Stimulated activated CD8-positive, alpha-beta memory T cell treated with anti-CD3 and anti-CD28 coated beads, Interleukin-4, amount 100 ng/mL, for 24 hours (primary cell): Measurements from ENCODE around the gene INO80E.

Experiments used
- DNase-seq: peaks from one replicate; pipeline ENCODE4 v3.0.0-alpha.2; 2020; ENCODE audit warnings: low read depth

The INO80E gene

GRCh38 chr16:29975811-29976511 is 20.1 kb upstream of the INO80E start:
- DNase-seq: no peak

- no peak for DNase-seq
Measured at GRCh38 chr16:29977063-29977825, 18.8 kb upstream of the INO80E start.

- no peak for DNase-seq
Measured at GRCh38 chr16:29978081-29978480, 18.0 kb upstream of the INO80E start.

GRCh38 chr16:29978564-29979270 is 17.3 kb upstream of the INO80E start:
- DNase-seq: no peak

GRCh38 chr16:29982560-29983419 is 13.3 kb upstream of the INO80E start:
- no peak for DNase-seq

- DNase-seq: no peak
Measured at GRCh38 chr16:29983420-29984136, 12.5 kb upstream of the INO80E start.

GRCh38 chr16:29984137-29984763 is 11.8 kb upstream of the INO80E start:
- no peak for DNase-seq

GRCh38 chr16:29984764-29985147 is 11.3 kb upstream of the INO80E start:
- no peak for DNase-seq

- no peak for DNase-seq
Measured at GRCh38 chr16:29985271-29985811, 10.7 kb upstream of the INO80E start.

GRCh38 chr16:29986231-29986630 is 9.8 kb upstream of the INO80E start:
- DNase-seq: no peak

GRCh38 chr16:29986931-29987330 is 9.1 kb upstream of the INO80E start:
- DNase-seq: no peak

- no peak for DNase-seq
Measured at GRCh38 chr16:29987371-29988085, 8.5 kb upstream of the INO80E start.

- no peak for DNase-seq
Measured at GRCh38 chr16:29988346-29989075, 7.5 kb upstream of the INO80E start.

GRCh38 chr16:29989111-29989858 is 6.8 kb upstream of the INO80E start:
- DNase-seq: no peak

GRCh38 chr16:29990034-29990433 is 6.0 kb upstream of the INO80E start:
- no peak for DNase-seq

GRCh38 chr16:29990883-29991570 is 5.0 kb upstream of the INO80E start:
- DNase-seq: no peak

GRCh38 chr16:29991571-29991904 is 4.5 kb upstream of the INO80E start:
- no peak for DNase-seq

- no peak for DNase-seq
Measured at GRCh38 chr16:29992344-29992967, 3.6 kb upstream of the INO80E start.
